Nephron (organoid): Measurements from ENCODE around the gene STK32C.
"Not testable (repeated sequence)": the region's sequence is repeated elsewhere in the genome, so short reads cannot be mapped to it uniquely, and the experiment has no call there.

Experiments
- H3K27ac Mint-ChIP-seq, 3 experiments: 2 replicates each; pipeline ENCODE4 v1.8.0; 2020; ENCODE audit warnings: mixed read lengths in 3 of 3, mild to moderate bottlenecking in 2 of 3, moderate library complexity in 1 of 3
- H3K27me3 Mint-ChIP-seq: 2 replicates; pipeline ENCODE4 v1.8.0; 2021; ENCODE audit warnings: low read depth, mild to moderate bottlenecking, moderate library complexity, mixed read lengths
- H3K36me3 Mint-ChIP-seq: 2 replicates; pipeline ENCODE4 v1.8.0; 2020; ENCODE audit warnings: low read depth, mixed read lengths
- H3K4me1 Mint-ChIP-seq: 2 replicates; pipeline ENCODE4 v1.8.0; 2020; ENCODE audit warnings: mixed read lengths
- H3K4me3 Mint-ChIP-seq, 3 experiments: 2 replicates each; pipeline ENCODE4 v1.8.0; 2020; ENCODE audit warnings: mild to moderate bottlenecking in 3 of 3, mixed read lengths in 3 of 3, moderate library complexity in 2 of 3
- H3K9me3 Mint-ChIP-seq: 2 replicates; pipeline ENCODE4 v1.8.0; 2020; ENCODE audit warnings: mixed read lengths
- TF ChIP-seq, protein P1 (sequence below), 3 experiments: fragments of 200-600 bp; sonication (generic); IDR thresholded peaks; one replicate each; pipeline ENCODE4 v1.5.0; 2021; ENCODE audit warnings: antibody characterized with exemption in 3 of 3; ENCODE audit not compliant: unreplicated experiment in 3 of 3

The STK32C gene

DNA sequence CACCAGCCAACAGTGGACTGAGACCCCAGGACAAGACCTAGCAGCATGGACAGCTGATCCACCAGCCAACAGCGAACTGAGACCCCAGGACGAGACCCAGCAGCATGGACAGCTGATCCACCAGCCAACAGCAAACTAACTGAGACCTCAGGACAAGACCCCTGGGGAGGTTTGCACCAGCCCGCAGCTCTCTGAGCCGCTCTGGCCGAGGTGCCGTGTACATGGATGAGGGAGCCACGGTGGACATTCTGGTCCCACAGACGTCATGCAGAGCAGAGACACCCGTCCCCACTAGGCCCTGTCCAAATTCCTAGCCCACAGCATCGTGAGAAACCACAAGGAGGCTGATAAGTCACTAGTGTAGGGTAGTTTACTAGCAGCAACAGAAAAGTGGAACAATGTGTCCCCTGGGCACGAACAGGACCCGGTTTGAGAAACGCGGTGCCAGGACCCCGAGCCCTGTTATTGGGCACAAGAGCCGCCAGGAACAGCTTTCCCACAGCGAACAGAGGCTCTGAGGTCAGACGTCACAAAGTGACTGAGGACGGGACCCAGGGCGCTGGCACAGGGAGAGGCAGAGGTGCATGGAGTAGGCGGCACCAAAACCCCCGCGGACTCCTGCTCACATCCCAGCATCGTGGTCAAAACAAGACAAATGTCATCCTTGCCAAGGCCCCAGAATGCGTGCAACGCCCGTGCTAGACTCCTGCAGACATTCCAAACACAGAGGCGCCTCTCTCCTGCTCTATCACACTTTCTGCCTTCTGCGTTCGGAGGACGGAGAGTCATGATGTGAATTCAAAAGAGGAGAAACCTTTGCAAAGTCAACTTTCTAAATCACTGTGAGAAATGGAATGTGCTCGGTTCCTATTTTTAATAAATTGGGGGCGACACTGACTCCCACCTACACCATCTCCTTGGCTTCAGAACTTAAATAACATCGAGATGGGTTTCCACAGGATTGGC, 8.1 kb downstream of the STK32C start:
- Mint-ChIP-seq H3K27ac (no peak overlapping the region), H3K9me3 (peaks cover 8% of the 10 kb centered on the region), H3K36me3 (no peaks in the 10 kb centered on the region), H3K4me3 (no peak overlapping the region), H3K4me1 (peaks cover 20% of the 10 kb centered on the region), H3K27me3 (peaks cover 34% of the 10 kb centered on the region)
- TF ChIP-seq, protein P1, sequence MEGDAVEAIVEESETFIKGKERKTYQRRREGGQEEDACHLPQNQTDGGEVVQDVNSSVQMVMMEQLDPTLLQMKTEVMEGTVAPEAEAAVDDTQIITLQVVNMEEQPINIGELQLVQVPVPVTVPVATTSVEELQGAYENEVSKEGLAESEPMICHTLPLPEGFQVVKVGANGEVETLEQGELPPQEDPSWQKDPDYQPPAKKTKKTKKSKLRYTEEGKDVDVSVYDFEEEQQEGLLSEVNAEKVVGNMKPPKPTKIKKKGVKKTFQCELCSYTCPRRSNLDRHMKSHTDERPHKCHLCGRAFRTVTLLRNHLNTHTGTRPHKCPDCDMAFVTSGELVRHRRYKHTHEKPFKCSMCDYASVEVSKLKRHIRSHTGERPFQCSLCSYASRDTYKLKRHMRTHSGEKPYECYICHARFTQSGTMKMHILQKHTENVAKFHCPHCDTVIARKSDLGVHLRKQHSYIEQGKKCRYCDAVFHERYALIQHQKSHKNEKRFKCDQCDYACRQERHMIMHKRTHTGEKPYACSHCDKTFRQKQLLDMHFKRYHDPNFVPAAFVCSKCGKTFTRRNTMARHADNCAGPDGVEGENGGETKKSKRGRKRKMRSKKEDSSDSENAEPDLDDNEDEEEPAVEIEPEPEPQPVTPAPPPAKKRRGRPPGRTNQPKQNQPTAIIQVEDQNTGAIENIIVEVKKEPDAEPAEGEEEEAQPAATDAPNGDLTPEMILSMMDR (IDR thresholded peaks at IDR 0.05; ENCODE audit: unreplicated experiment in 3 of 3): no peak

DNA sequence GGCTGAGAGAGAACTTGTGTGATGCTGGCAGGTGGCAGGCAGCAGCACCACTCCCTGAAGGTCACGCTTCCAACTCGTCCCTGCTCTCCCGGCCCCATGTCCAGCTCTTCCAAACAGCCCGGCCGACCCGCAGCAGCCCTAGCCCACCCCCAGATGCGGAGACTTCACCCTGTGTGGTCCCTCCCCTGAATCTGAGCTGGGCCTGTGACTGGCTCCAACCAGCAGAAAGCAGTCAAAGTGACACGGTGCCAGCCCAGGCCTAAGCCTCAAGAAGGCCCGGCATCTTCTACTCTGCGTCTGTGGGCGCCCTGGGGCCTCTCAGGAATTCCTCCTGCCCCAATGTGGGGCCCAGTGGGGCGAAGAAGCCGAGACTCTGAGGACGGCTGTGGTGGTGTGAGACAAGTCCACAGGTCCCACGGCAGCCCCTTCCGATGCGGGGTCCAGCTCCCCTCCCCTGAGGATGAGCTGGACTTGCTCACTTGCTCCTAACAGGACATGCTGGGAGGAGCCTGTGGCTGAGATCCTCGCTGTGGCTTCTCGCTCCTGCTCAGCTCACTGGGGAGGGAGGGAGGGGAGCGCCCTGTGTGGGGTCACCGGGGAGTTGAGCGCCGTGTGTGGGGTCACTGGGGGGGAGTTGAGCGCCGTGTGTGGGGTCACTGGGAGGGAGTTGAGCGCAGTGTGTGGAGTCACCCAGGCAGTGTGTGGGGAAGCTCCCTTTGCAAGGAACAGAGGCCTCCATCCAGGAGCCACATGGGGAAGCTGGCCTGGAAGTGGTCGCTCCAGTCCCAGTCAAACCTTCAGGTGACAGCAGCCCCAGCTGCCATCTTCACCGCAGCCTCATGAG, 9.5 kb downstream of the STK32C start:
- TF ChIP-seq, protein P1 (IDR thresholded peaks at IDR 0.05; ENCODE audit: unreplicated experiment in 3 of 3): no peak
- Mint-ChIP-seq H3K9me3 (peaks cover 6% of the 10 kb centered on the region), H3K27me3 (peaks cover 25% of the 10 kb centered on the region)

DNA sequence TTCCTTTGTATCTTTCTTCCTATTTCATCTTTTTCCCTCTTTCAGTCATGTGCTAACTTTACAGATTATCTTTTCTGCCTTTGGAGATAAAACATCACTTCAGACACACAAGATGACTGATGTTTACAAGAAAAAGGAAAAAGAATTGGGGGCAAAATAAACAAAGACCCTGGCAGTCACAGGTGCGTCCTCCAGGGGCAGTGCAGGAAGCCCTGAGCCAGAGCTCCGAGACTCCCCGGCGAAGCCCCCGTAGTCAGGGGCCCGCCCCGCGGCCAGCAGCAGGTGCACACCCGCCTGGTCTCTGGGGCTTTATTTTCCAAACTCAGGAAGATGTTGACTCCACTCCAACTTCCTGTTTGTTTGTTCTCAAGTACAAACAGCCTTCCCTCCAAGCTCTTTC, 10.2 kb downstream of the STK32C start:
- no peak overlapping the region for H3K27ac Mint-ChIP-seq
- H3K4me3 Mint-ChIP-seq: no peak overlapping the region
- H3K9me3 Mint-ChIP-seq: peaks cover under 1% of the 10 kb centered on the region
- no peaks in the 10 kb centered on the region for H3K36me3 Mint-ChIP-seq
- peaks cover 19% of the 10 kb centered on the region for H3K27me3 Mint-ChIP-seq
- TF ChIP-seq, protein P1 (IDR thresholded peaks at IDR 0.05; ENCODE audit: unreplicated experiment in 3 of 3): no peak
- H3K4me1 Mint-ChIP-seq: peaks cover 15% of the 10 kb centered on the region

More for the DNA sequence above, 9.5 kb downstream of the STK32C start:
- Mint-ChIP-seq H3K4me1 (peaks cover 20% of the 10 kb centered on the region), H3K27ac (no peak overlapping the region), H3K36me3 (no peaks in the 10 kb centered on the region), H3K4me3 (no peak overlapping the region)

DNA sequence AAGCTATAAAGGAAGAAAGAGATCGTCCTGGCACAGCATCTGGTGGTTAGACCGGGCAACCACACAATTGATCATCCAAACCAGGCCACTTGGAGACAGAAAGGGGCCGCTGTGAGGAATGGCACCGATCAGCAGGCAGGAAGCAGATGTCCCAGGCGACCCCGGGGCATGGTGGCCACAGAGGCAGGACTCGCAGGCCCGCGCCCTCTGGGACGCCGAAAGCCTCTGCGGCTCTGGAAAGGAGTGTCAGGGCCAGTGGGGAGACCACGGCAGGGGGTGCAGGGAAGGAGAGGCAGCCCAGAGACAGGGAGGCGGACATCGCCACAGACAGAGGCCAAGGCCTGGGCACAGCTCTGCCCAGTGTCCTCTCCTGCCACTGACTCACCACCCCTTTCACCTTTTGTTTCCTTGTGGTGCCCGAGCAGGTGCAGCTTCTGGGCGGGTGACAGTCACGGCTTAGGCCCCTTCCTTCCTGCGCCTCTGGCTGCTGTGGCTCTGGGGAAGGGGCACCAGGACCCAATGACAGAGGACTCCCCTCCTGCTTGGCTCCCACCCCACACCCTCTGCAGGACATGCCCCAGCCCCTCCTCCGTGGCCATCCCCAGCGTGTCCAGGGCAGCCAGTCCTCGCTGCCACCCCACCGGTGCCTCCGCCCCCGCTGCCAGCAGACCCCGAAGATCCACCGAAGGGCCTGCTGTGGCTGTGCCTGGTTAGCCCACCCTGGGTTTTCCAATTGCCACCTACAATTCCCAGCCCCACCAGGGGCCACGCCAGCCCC, 10.9 kb downstream of the STK32C start:
- H3K4me1 Mint-ChIP-seq: peaks cover 15% of the 10 kb centered on the region
- H3K36me3 Mint-ChIP-seq: no peaks in the 10 kb centered on the region
- peaks cover 19% of the 10 kb centered on the region for H3K27me3 Mint-ChIP-seq
- no peak overlapping the region for H3K4me3 Mint-ChIP-seq
- TF ChIP-seq, protein P1 (IDR thresholded peaks at IDR 0.05; ENCODE audit: unreplicated experiment in 3 of 3): no peak
- H3K9me3 Mint-ChIP-seq: no peaks in the 10 kb centered on the region
- no peak overlapping the region for H3K27ac Mint-ChIP-seq

DNA sequence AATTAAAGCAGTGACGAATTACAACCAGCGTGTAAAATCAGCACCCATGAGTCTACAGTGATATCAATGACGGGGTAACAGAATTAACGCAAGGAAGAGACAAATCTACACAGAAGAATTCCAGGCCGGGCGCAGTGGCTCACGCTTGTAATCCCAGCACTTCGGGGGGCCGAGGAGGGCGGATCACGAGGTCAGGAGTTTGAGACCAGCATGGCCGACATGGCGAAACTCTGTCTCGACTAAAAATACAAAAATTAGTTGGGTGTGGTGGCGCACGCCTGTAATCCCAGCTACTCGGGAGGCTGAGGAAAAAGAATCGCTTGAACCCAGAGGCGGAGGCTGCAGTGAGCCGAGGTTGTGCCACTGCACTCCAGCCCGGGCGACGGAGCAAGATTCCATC, 12.3 kb downstream of the STK32C start:
- H3K36me3 Mint-ChIP-seq, H3K27ac Mint-ChIP-seq, H3K4me1 Mint-ChIP-seq, H3K4me3 Mint-ChIP-seq, H3K9me3 Mint-ChIP-seq: not testable (repeated sequence)
- H3K27me3 Mint-ChIP-seq: peaks cover 16% of the 10 kb centered on the region
